ENCODE results near the gene CDCA7. TPM values are rescaled to one million over a fixed set of nuclear protein-coding genes. Genes with fewer than 3 reads are reported as not detected.
"Not testable (repeated sequence)": the region's sequence is repeated elsewhere in the genome, so short reads cannot be mapped to it uniquely, and the experiment has no call there.

The CDCA7 gene
- total RNA-seq, 1 donor from 2014 or later: 14.4 TPM

- no peak for DNase-seq
Measured at GRCh38 chr2:173359231-173359630, 4.6 kb downstream of the CDCA7 start.

DNA sequence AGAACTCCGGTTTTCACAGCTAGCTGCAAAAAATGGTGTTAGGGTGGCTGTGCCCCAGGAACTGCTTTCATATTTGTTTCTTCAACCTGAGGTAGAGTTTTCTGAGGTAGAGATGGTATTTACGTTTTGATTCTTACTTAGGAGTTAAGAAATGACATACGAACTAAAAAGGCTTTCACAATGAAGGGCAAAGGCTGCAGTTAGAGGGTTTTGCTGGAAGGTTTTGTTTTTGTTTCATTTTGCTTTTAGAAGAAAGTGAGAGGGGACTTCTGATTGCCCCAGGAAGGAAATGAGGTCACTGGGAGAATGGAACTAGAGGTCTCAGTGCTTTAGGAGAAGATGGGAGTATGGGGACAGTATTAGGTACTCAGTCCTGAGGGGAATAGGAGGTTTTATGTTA, 15.5 kb downstream of the CDCA7 start:
- no peak for DNase-seq

DNA sequence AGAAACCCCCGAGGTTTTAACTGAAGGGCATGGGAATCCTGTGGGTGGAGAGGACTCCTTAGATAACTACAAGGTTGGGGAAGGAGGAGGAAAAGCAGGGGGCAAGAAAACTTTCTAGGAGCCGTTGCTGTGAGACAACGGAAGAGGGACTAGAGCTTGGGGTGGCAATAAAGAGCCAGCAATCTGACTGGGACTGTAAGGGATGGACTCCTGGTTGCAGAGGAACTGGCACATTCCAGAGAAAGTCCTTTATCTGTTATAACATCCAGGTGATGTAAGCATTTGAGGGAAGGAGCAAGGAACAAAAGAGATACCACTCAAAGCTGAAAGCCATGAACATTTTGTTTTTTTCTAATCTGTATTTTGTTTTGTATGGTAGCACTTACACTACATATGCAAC, 16.4 kb downstream of the CDCA7 start:
- no peak for DNase-seq

GRCh38 chr2:173373290-173373689, 18.6 kb downstream of the CDCA7 start:
- DNase-seq: no peak

- no peak for DNase-seq
Measured at GRCh38 chr2:173374634-173375033, 20.0 kb downstream of the CDCA7 start.

DNA sequence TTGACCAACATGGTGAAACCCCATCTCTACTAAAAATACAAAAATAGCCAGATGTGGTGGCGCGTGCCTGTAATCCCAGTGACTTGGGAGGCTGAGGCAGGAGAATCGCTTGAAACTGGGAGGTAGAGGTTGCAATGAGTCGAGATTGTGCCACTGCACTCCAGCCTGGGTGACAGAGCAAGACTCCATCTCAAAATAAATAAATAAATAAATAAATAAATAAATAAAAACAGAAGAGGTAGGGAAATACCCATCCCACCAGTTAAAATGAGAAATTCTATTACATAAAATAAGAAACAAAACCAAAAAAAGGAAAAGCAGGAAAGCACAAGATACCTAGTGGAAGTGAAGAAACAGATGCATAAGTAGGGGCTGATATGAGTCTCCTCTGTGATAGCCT, 30.9 kb downstream of the CDCA7 start:
- DNase-seq: not testable (repeated sequence)

- DNase-seq: no peak
Measured at GRCh38 chr2:173386021-173386737, 31.5 kb downstream of the CDCA7 start.

DNA sequence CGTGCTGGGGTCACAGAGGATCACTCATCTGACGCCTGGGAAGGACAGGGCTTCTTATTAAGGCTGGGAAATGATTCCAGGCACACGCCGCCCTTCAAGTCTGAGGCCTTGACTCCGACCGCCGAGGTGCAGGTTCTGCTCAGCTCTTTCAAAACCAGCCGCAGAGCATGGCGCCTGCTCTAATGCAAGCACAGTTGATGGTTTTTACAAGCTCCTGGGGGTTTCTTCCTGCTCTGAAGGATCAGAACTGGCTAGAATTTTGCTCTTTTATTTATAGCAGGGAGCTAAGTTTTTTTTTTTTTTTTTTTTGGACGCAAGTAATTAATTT, 32.0 kb downstream of the CDCA7 start:
- no peak for DNase-seq

GRCh38 chr2:173387079-173387478, 32.4 kb downstream of the CDCA7 start:
- no peak for DNase-seq

DNA sequence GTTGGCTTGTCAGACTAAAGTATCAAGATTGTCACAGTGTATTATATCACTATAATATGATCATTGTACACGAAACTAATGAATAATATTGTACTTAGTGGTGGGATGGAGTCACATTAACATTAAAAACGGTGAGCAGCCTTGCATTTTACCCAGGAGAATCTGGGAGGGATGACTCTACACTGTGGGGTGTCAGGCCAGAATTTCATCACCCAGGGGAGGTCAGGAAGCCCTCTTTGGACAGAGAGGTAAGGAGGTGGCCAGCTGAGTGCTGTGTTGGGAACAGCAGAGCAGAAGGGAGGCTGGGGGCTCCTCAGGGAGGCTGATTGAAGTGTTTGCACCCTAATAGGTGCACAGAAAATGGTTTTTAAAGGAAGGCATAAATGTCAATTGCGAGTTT, 33.0 kb downstream of the CDCA7 start:
- no peak for DNase-seq

GRCh38 chr2:173388795-173389194, 34.1 kb downstream of the CDCA7 start:
- DNase-seq: no peak

DNA sequence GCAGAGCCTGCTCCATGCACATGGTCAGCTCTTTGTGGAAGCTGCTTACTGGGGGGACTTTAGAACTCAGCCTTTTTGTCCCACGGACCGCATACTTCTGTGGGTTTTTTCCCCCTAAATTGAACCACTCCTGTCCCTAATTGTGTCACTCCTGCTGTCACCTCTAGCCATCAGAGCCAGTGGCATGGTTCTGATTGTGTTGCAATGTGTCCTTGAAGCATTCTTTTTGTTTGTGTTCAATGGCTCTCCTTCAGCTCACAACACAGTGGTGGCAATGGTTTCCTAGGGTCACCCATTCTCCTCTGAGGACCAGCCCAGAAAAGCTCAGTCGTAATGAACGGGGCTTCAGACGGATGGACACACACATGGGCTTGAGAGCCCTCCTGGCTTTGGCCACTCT, 35.4 kb downstream of the CDCA7 start:
- no peak for DNase-seq

DNA sequence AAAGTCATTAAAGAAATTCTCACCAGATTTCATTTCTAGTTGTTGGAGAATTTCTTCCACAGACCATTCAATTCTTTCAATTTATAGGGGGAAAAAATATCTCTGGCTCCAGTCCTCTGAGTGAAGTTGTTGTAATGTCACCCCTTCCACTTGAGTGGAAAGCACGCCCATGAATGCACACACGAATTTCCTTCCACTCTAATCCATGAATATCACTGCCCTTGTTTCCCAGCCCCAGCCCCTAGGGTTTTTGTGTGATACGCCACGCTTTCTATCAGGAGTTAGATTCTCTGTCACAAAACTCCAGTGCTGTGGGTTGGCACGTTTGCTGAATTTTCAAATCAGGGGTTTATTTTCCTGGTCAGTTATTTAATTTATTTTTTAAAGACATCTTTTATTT, 38.1 kb downstream of the CDCA7 start:
- DNase-seq: no peak

GRCh38 chr2:173393186-173393585, 38.5 kb downstream of the CDCA7 start:
- peak; percentile 19 for DNase-seq

- peak; percentile 30 for DNase-seq
Measured at GRCh38 chr2:173393636-173394035, 39.0 kb downstream of the CDCA7 start.

- DNase-seq: peak; percentile 70
Measured at GRCh38 chr2:173394091-173394974, 39.7 kb downstream of the CDCA7 start.

DNA sequence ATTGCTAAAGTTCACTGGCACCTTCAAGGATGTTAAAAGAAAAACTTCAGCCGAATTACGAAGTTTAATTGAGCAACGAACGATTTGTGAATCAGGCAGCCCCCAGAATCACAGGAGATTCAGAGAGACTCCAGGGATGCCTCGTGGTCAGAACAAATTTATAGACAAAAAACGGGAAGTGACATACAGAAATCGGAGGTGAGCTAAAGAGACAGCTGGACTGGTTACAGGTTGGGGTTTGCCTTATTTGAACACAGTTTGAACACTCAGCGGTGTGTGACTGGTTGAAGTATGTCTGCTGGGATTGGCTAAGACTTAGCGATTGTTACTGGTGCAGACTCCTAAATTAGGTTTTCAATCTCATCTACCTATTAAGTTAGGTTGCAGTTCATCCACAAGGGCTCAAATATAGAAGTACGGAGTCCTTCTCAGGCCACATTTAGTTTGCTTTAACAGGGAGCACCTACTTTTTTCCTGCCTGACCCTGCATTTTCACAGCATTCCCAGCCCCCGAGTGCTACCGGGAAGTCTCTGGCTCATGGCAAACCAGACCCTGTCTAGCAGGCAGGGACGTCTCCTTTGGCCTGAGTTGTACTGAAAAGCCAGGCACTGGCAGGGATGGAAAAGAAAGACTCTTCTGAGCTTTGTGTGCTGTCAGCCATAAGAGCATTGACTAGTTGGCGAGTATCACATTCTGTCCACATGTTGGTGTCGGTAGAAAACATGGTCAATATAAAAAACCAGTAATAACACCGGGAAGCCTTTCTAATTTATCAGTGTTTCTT, 41.1 kb downstream of the CDCA7 start:
- DNase-seq: no peak

- DNase-seq: no peak
Measured at GRCh38 chr2:173397539-173397938, 42.9 kb downstream of the CDCA7 start.

DNA sequence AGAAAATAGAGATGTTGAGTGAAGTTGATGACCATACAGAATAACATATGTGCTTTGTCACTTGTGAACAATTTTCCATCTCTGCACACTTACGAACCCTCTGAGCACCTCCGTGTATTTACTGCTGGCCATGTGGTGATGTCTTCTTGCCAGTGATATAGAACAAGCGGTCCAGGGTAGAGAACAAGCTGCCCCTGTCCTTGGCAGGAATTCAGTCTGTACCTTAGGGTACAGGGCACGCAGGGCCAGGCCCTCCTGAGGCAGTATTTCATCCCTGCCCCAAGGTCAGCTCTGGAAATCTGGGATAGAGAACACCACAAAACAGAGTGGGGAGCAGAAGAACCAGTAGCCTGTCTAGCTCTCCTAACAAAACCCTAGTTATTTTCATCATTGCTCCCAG, 44.6 kb downstream of the CDCA7 start:
- no peak for DNase-seq

- peak; percentile 35 for DNase-seq
Measured at GRCh38 chr2:173400760-173401159, 46.1 kb downstream of the CDCA7 start.

DNA sequence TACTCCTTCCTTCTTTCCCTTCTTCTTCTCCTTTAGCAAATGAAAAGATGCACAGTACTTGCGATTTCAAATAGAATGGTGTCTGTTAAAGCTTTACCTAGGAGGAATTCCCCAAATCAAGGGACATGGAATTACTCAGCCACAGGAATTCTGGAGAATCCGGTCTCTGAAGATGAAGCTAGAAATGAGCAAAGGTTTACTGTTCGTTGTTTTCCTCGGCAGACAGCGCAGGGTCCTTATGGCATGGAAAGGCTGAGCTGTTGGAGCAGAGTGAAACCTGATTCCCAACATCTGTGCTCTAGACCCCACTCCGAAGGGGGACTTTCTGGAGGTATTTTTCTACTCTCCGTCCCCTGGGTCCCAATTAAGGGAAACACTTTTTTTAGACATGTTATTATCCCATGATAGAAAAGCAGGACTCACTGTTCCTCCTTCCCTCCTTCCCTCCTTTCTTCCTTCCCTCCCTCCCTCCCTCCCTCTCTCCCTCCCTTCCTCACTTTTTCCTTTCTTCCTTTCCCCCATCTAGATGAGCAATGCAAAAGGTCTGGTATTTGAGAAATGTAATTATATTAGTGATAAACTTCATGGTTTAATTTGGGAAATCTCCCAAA, 47.1 kb downstream of the CDCA7 start:
- peak; percentile 84 for DNase-seq

DNA sequence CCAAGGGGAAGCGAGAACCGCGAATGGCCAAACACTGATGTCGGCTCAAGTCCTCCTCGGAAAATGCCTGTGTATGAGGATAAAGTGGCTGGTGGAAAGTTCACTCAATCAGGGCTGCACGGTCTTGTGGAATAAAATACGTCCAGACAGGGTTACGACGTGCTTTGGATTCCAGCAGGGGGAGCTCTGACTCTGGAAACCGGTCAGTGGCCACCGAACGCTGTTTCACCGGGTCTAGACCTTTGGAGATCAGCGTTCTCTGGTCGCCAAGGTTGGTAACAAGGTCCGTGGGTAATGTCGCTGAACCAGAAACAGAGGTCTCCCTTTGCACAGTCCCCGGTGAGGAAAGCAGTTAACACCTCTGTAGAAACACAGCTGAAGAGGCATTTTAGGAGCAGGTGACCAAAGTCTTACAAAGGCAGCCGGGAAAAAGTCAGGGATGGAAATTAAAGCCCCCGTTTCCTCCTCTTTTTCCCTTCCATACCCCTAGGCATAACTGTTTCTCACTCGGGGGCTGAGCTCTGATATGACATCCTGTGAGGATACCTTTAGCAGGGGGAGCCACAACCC, 47.8 kb downstream of the CDCA7 start:
- DNase-seq: peak; percentile 96
